ENCODE data around the gene MRPL4. TPM values are rescaled to one million over a fixed set of nuclear protein-coding genes. Genes with fewer than 3 reads are reported as not detected.
A peak's percentile ranks its signal among the peaks of the same experiment; 100 is the strongest.

Gene MRPL4
- total RNA-seq, 3 donors from 2014 or later (not counting 1 experiment from before 2014, with no cell fraction given), result 34.5 to 41.6 (median 40.2) TPM

- H3K9me3 ChIP-seq (ENCODE audit: control insufficient read depth, insufficient read depth, low read length), result no peaks in the 10 kb centered on the region
- peaks cover 31% of the 10 kb centered on the region for H3K36me3 ChIP-seq (ENCODE audit: control insufficient read depth, insufficient read depth, low read length)
- intact Hi-C loops (cut with micrococcal nuclease), result no loop called here
- Mint-ChIP-seq H3K27ac (peak within 1 kb of the TSS; percentile 24 to 79), H3K4me3 (peak within 1 kb of the TSS; percentile 59), H3K4me1 (peaks cover 36 to 54% of the 10 kb centered on the region in 2 donors), H3K27me3 (ENCODE audit: low read depth in 2 of 2) (peaks cover 0 to 31% of the 10 kb centered on the region in 2 donors), H3K36me3 (peaks cover 10% of the 10 kb centered on the region), H3K9me3 (no peaks in the 10 kb centered on the region)
- peaks cover 39% of the 10 kb centered on the region for H3K27me3 ChIP-seq (ENCODE audit: control insufficient read depth, insufficient read depth, low read length)
- no peak within 1 kb of the TSS for H3K27ac ChIP-seq (ENCODE audit: low read length)
- WGBS (ENCODE audit: insufficient coverage), result 5% methylated on average over 59 of the region's 59 CpGs
- no peak within 1 kb of the TSS for H3K4me3 ChIP-seq (ENCODE audit: low read length)
- TF ChIP-seq CTCF (IDR thresholded peaks at IDR 0.05), result no peak
- DNase-seq, result peak in 1 of 2 donors; percentile 50
- no peak for ATAC-seq
- peaks cover 64% of the 10 kb centered on the region for H3K4me1 ChIP-seq (ENCODE audit: control insufficient read depth, insufficient read depth, low read length)
These were observed 35.1 kb downstream of the MRPL4 start, which contains the start of gene ICAM4 for GRCh38 chr19:10286803-10287737. ICAM4 (plus strand) TSS chr19:10286955; CDS start chr19:10287013, 58 bp downstream.

GRCh38 chr19:10288662-10289166 is 36.7 kb downstream of the MRPL4 start:
- Histone ChIP-seq H3K4me1 (ENCODE audit: control insufficient read depth, insufficient read depth, low read length) (peaks cover 81% of the 10 kb centered on the region), H3K9me3 (ENCODE audit: control insufficient read depth, insufficient read depth, low read length) (no peaks in the 10 kb centered on the region), H3K27me3 (ENCODE audit: control insufficient read depth, insufficient read depth, low read length) (peaks cover 53% of the 10 kb centered on the region), H3K36me3 (ENCODE audit: control insufficient read depth, insufficient read depth, low read length) (peaks cover 24% of the 10 kb centered on the region), H3K27ac (ENCODE audit: low read length) (no peak overlapping the region), H3K4me3 (ENCODE audit: low read length) (peak overlapping the region; percentile 37)
- under 1% methylated on average over 22 of the region's 23 CpGs for WGBS (ENCODE audit: insufficient coverage)
- no peaks in the 10 kb centered on the region for H3K9me3 Mint-ChIP-seq
- H3K4me3 Mint-ChIP-seq, result peak overlapping the region; percentile 86
- H3K36me3 Mint-ChIP-seq, result peaks cover 10% of the 10 kb centered on the region
- no peak for ATAC-seq
- peak in 1 of 2 donors; percentile 45 for DNase-seq
- intact Hi-C loops (cut with micrococcal nuclease), result no loop called here
- H3K4me1 Mint-ChIP-seq, result peaks cover 50 to 69% of the 10 kb centered on the region in 2 donors
- TF ChIP-seq CTCF (IDR thresholded peaks at IDR 0.05), result no peak
- peaks cover 7 to 40% of the 10 kb centered on the region in 2 donors for H3K27me3 Mint-ChIP-seq (ENCODE audit: low read depth in 2 of 2)
- H3K27ac Mint-ChIP-seq, result peak overlapping the region; percentile 23 to 63

- WGBS (ENCODE audit: insufficient coverage), result under 1% methylated on average over 49 of the region's 50 CpGs
These were observed 37.3 kb downstream of the MRPL4 start for GRCh38 chr19:10289167-10289835.

More at GRCh38 chr19:10289167-10289835, 37.3 kb downstream of the MRPL4 start:
- peak; percentile 63 to 85 for DNase-seq
- H3K4me3 ChIP-seq (ENCODE audit: low read length), result peak overlapping the region; percentile 37
- H3K27ac Mint-ChIP-seq, result peak overlapping the region; percentile 23 to 63
- H3K27me3 Mint-ChIP-seq (ENCODE audit: low read depth in 2 of 2), result peaks cover 7 to 40% of the 10 kb centered on the region in 2 donors
- H3K4me3 Mint-ChIP-seq, result peak overlapping the region; percentile 86
- H3K36me3 Mint-ChIP-seq, result peaks cover 10% of the 10 kb centered on the region
- ATAC-seq, result peak; percentile 55 to 78 (median 69)
- TF ChIP-seq CTCF (IDR thresholded peaks at IDR 0.05), result no peak
- H3K9me3 Mint-ChIP-seq, result no peaks in the 10 kb centered on the region
- H3K4me1 Mint-ChIP-seq, result peaks cover 50 to 69% of the 10 kb centered on the region in 2 donors
- intact Hi-C loops (cut with micrococcal nuclease), result no loop called here
- H3K27me3 ChIP-seq (ENCODE audit: control insufficient read depth, insufficient read depth, low read length), result peaks cover 59% of the 10 kb centered on the region
- H3K9me3 ChIP-seq (ENCODE audit: control insufficient read depth, insufficient read depth, low read length), result no peaks in the 10 kb centered on the region
- H3K27ac ChIP-seq (ENCODE audit: low read length), result no peak overlapping the region
- peaks cover 18% of the 10 kb centered on the region for H3K36me3 ChIP-seq (ENCODE audit: control insufficient read depth, insufficient read depth, low read length)
- H3K4me1 ChIP-seq (ENCODE audit: control insufficient read depth, insufficient read depth, low read length), result peaks cover 87% of the 10 kb centered on the region
